ENCODE results near the gene MEIS1.

MEIS1 gene

GRCh38 chr2:66566726-66567399 lies 131.9 kb downstream of the MEIS1 start:
- DNase-seq (ENCODE audit: low read depth in 2 of 2) = no peak

DNA sequence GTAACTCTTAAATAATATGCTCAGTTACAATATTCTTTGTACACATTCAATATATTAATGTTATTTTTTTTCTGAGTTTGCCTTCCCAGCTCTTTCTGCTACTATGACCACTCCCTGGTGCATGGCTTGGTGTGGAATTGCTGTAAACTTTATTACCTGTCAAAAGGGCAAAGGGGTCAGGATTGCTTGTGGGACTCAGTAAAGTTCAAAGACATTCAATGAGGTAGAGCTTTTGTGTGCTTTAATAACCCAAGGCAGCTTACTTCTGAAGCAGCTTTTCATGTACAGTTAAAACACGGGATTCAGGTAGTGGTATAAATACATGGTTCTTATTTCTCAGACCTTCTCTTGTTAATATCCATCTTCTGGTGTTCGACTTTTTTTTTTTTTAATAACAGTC lies 132.8 kb downstream of the MEIS1 start:
- DNase-seq (ENCODE audit: low read depth in 2 of 2) = no peak

- DNase-seq (ENCODE audit: low read depth in 2 of 2) = no peak
Measured at GRCh38 chr2:66568650-66569300, 133.8 kb downstream of the MEIS1 start.

DNA sequence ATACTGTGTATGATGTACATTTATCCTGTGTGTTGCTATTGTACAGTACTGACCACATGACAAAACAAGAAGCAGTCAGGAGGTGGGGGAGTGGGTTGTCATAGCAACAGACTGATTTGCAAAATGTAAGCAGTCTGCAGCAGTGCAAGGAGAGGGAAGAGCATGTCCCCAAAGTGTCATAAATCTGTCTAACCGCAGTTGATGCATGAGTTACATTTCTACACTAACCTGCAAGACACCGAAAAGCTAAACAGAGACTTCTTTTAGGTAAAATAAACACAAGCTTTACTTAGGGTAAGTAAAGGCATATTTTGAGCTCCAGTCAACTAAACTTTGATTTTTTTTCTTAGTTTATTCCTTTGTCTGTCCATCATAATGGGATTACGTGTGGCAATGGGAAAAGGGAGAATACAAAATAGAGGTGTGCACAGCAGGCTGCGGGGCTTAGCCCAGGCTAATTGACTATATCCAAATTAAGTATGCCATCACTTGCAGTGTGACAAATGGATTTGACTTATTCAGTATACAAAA lies 134.5 kb downstream of the MEIS1 start:
- no peak for DNase-seq (ENCODE audit: low read depth in 2 of 2)

- no peak for DNase-seq (ENCODE audit: low read depth in 2 of 2)
Measured at GRCh38 chr2:66569974-66570373, 135.0 kb downstream of the MEIS1 start.

- DNase-seq (ENCODE audit: low read depth in 2 of 2) = no peak
Measured at GRCh38 chr2:66570471-66570870, 135.5 kb downstream of the MEIS1 start.

DNA sequence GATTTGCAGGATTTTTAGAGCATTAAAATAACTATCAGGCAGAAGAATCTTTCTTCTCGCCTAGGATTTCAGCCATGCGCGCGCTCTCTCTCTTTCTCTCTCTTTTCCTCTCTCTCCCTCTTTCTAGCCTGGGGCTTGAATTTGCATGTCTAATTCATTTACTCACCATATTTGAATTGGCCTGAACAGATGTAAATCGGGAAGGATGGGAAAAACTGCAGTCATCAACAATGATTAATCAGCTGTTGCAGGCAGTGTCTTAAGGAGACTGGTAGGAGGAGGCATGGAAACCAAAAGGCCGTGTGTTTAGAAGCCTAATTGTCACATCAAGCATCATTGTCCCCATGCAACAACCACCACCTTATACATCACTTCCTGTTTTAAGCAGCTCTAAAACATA lies 137.0 kb downstream of the MEIS1 start:
- DNase-seq (ENCODE audit: low read depth in 2 of 2) = no peak

DNA sequence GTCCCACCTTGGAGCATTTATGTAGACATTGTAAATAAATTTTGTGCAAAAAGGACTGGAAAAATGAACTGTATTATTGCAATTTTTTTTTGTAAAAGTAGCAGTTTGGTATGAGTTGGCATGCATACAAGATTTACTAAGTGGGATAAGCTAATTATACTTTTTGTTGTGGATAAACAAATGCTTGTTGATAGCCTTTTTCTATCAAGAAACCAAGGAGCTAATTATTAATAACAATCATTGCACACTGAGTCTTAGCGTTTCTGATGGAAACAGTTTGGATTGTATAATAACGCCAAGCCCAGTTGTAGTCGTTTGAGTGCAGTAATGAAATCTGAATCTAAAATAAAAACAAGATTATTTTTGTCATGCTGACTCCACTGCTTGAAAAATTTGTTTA lies 137.5 kb downstream of the MEIS1 start:
- no peak for DNase-seq (ENCODE audit: low read depth in 2 of 2)

DNA sequence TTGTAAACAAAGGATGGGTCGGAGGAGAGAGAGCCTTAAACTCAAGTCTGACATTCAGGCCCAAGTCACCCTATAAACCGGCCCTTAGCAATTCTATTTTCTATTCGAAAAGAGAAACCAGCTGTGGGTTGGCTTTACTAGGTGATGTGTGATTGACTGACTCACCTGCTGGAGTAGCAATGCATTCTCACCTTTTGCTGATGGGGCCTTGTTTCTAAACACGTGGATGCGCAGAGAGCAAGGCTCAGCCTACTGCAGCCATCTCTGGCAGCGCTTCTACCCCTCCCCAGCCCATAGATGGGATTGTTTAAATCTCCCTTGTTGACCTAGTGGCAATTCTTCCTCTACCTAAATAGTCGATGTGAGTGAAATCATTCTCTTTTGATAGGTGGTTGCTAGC lies 138.5 kb downstream of the MEIS1 start:
- no peak for DNase-seq (ENCODE audit: low read depth in 2 of 2)

GRCh38 chr2:66573821-66574233 lies 138.9 kb downstream of the MEIS1 start:
- DNase-seq (ENCODE audit: low read depth in 2 of 2) = no peak

DNA sequence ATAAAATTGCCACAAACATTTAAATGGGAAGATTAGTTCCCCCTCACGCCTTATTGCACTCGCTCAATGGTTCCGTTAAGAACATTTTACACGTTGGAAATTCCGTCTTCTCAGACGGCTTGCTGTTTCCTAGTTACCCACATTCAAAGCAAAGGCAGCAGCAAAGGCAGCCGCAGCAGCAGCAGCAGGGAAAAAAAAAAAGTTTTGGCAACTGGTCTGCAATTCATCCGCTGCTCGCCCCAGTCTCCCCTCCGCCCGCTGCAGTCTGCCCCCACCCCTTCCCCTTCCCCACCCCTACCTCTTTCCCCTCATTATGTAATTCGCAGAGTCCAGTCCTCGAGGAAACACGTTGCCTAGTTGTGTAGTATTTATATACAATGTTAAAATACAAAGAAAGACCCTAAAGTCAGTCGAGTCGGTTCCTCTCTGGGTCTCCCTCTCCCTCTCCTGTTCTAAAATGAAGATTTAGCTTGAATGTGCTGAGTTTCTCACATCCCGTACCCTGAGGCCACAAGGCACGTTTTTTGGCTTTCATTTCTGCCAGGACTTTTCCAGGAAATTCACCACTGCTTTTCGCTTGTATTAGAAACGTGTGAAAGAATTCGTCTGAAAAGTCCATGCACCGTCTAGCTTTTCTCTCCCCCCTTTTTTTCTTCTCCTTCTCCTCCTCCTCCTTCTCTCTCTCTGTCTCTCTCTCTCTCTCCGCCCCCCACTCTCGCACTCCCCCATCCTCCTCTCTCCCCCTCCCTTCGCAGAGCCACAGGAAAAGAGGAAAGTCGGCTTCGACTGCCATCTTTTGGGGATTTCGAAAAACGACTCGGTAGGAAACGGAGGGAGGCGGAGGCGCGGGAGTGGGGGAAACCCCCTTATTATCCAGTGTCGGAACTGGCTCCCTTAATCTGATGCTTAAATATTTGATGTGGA lies 140.0 kb downstream of the MEIS1 start:
- DNase-seq (ENCODE audit: low read depth in 2 of 2) = no peak

GRCh38 chr2:66575625-66576310 lies 140.8 kb downstream of the MEIS1 start:
- DNase-seq (ENCODE audit: low read depth in 2 of 2) = no peak

DNA sequence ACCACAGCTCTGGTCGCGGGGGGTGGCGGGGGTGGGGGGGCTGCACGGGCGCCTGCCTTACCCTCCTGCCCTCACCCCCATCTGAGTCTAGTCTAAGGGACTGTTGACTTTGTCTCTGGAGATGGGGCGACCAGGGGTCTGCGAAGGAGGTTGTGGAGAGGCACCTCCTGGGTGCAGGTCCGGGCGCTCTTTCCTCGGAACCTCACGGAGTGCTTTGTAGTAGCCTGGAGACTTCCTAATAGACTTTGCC lies 141.3 kb downstream of the MEIS1 start:
- DNase-seq (ENCODE audit: low read depth in 2 of 2) = no peak

DNA sequence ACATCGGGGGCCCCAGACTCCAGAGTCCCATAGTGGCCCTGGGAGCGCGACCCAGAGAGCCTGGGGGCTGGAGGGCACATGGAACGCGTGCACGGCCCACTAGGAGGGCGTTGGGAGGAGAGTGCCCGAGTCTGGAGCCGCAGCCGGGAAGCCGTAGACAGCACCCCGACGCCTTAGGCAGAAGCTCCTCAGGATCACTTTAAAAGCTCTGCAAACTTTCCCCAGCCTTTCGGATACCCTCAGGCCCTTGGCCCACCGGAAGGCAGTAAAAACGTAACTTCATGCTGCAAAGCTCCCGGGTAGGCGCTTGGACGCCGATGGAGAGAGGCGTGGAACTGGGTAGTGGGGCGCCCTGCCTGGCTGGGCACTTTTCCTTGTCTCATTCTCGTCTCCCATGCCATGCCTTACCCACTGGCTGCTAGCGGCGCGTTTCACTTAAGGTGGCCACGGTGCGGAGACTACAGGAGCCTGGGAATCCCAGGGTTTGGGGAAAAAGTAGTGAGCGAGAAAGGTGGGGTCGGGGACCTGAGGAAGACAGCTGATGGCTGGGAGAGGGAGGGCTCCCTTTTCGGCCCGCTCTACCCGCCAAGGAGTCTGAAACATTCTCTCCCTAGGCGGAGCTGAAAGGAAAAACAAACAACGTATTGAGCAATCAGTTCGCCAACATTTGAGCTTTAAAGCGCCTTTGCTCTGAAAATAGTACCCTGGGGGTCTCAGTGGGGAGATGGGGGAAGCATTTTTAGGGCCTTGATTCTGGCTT lies 141.8 kb downstream of the MEIS1 start:
- DNase-seq (ENCODE audit: low read depth in 2 of 2) = no peak

DNA sequence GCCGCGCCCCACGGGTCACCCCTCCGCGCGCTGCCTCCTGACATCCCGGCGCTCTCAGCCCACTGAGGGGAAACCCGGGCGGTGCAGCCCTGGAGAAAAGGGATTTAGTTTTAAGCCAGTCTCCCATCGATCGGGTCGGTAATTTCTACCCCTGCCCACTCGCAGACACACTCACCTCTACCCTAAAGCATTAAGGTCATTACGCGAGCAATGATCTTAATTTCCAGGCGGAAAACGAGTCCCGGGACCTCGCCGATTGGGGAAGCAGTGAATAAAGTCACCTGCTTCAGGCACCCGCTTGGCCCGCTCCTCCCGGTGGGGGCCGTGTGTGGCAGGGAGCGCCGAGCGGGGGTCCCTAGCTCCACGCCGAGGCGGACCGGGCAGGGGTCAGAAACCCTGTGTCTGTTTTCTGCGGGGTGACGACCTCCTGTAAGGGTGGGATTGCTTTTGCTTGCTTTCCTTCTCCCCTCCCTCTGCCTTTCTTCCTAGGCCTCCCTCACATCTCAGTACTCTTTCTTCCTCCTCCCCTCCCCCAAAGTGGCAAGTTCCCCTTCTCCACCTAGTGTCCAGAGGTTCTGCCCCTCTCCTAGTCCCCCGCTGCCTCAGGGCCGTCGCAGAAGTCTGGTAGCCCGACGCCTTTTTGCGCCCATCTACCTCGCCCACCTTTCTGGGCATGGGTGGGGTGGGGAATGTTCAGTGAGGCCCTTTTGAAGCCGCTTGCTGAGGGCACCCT lies 142.6 kb downstream of the MEIS1 start:
- DNase-seq (ENCODE audit: low read depth in 2 of 2) = no peak

- DNase-seq (ENCODE audit: low read depth in 2 of 2) = no peak
Measured at GRCh38 chr2:66578054-66578686, 143.2 kb downstream of the MEIS1 start.

- no peak for DNase-seq (ENCODE audit: low read depth in 2 of 2)
Measured at GRCh38 chr2:66578687-66579106, 143.8 kb downstream of the MEIS1 start.

- no peak for DNase-seq (ENCODE audit: low read depth in 2 of 2)
Measured at GRCh38 chr2:66579186-66580126, 144.5 kb downstream of the MEIS1 start.

Measured in stimulated activated CD4-positive, alpha-beta T cell treated with anti-CD3 and anti-CD28 coated beads, Interleukin-4, amount 100 ng/mL, for 48 hours (primary cell).